H9 (cell line): ENCODE measurements around the gene RANGRF. TPM values are rescaled to one million over a fixed set of nuclear protein-coding genes. Genes with fewer than 3 reads are reported as not detected.

ENCODE experiments used
- DNase-seq: peaks from one replicate; pipeline ENCODE4 v3.0.0-alpha.2; 2017
- H2AFZ ChIP-seq: one replicate; pipeline ENCODE4 v1.6.1; 2013; ENCODE audit warnings: mild to moderate bottlenecking, low read length, control low read depth, moderate library complexity
- H2AK5ac ChIP-seq: 2 replicates; pipeline ENCODE4 v1.6.1; 2013; ENCODE audit warnings: low read length, control low read depth, mixed read lengths; ENCODE audit not compliant: insufficient read length
- H2BK120ac ChIP-seq: one replicate; pipeline ENCODE4 v1.6.1; 2013; ENCODE audit warnings: low read depth, mild to moderate bottlenecking, low read length, control low read depth, inconsistent platforms; ENCODE audit not compliant: poor library complexity, severe bottlenecking
- H2BK12ac ChIP-seq: 2 replicates; pipeline ENCODE4 v1.6.1; 2013; ENCODE audit warnings: low read length, control low read depth, mixed read lengths, low read depth; ENCODE audit not compliant: insufficient read length
- H2BK15ac ChIP-seq: 2 replicates; pipeline ENCODE4 v1.6.1; 2013; ENCODE audit warnings: low read depth, low read length, control low read depth
- H2BK20ac ChIP-seq: one replicate; pipeline ENCODE4 v1.6.1; 2013; ENCODE audit warnings: low read depth, mild to moderate bottlenecking, low read length, control low read depth, inconsistent platforms; ENCODE audit not compliant: poor library complexity, severe bottlenecking
- H2BK5ac ChIP-seq: 2 replicates; pipeline ENCODE4 v1.6.1; 2013; ENCODE audit warnings: low read length, control low read depth, mixed read lengths; ENCODE audit not compliant: insufficient read length
- H3K14ac ChIP-seq: 2 replicates; pipeline ENCODE4 v1.6.1; 2013; ENCODE audit warnings: low read length, control low read depth; ENCODE audit not compliant: insufficient read depth
- H3K18ac ChIP-seq: 2 replicates; pipeline ENCODE4 v1.6.1; 2013; ENCODE audit warnings: low read depth, mild to moderate bottlenecking, mixed read lengths, low read length, control low read depth; ENCODE audit not compliant: insufficient read length
- H3K23ac ChIP-seq: 2 replicates; pipeline ENCODE4 v1.6.1; 2013; ENCODE audit warnings: low read length, control low read depth, mixed read lengths, low read depth; ENCODE audit not compliant: insufficient read length
- H3K23me2 ChIP-seq: 2 replicates; pipeline ENCODE4 v1.6.1; 2013; ENCODE audit warnings: low read depth, mild to moderate bottlenecking, mixed read lengths, low read length, control low read depth; ENCODE audit not compliant: insufficient read length, poor library complexity, severe bottlenecking
- H3K27ac ChIP-seq: 2 replicates; pipeline ENCODE4 v1.5.1; 2013; ENCODE audit warnings: low read length, control low read depth, mixed read lengths, low read depth; ENCODE audit not compliant: insufficient read length
- H3K27me3 ChIP-seq: 2 replicates; pipeline ENCODE4 v1.6.1; 2013; ENCODE audit warnings: low read length, control low read depth, inconsistent platforms; ENCODE audit not compliant: insufficient read depth
- H3K4ac ChIP-seq: 2 replicates; pipeline ENCODE4 v1.6.1; 2013; ENCODE audit warnings: low read depth, mild to moderate bottlenecking, control low read depth, inconsistent platforms, low read length, moderate library complexity
- H3K4me1 ChIP-seq: 2 replicates; pipeline ENCODE4 v1.6.1; 2013; ENCODE audit warnings: low read length, control low read depth, inconsistent platforms; ENCODE audit not compliant: insufficient read depth
- H3K4me2 ChIP-seq: 2 replicates; pipeline ENCODE4 v1.6.1; 2013; ENCODE audit warnings: low read length, control low read depth, mixed read lengths; ENCODE audit not compliant: insufficient read length, insufficient read depth
- H3K56ac ChIP-seq: 2 replicates; pipeline ENCODE4 v1.6.1; 2013; ENCODE audit warnings: low read depth, mild to moderate bottlenecking, mixed read lengths, low read length, control low read depth; ENCODE audit not compliant: insufficient read length
- H3K79me1 ChIP-seq: 2 replicates; pipeline ENCODE4 v1.6.1; 2013; ENCODE audit warnings: low read depth, mild to moderate bottlenecking, moderate library complexity, low read length, control low read depth, inconsistent platforms; ENCODE audit not compliant: insufficient read depth, poor library complexity, severe bottlenecking
- H3K79me2 ChIP-seq: 2 replicates; pipeline ENCODE4 v1.6.1; 2013; ENCODE audit warnings: low read length, control low read depth, inconsistent platforms; ENCODE audit not compliant: insufficient read depth
- H3K9ac ChIP-seq: 2 replicates; pipeline ENCODE4 v1.6.1; 2013; ENCODE audit warnings: low read length, control low read depth, mixed read lengths; ENCODE audit not compliant: insufficient read length; ENCODE audit errors: extremely low read depth
- H3K9me3 ChIP-seq: one replicate; pipeline ENCODE4 v1.6.1; 2013; ENCODE audit warnings: low read depth, low read length, inconsistent platforms; ENCODE audit not compliant: control insufficient read depth
- H3T11ph ChIP-seq: one replicate; pipeline ENCODE4 v1.6.1; 2013; ENCODE audit warnings: mild to moderate bottlenecking, low read length, control low read depth, inconsistent platforms
- H4K20me1 ChIP-seq: one replicate; pipeline ENCODE4 v1.6.1; 2013; ENCODE audit not compliant: control insufficient read depth, insufficient read length, insufficient read depth
- H4K5ac ChIP-seq: 2 replicates; pipeline ENCODE4 v1.6.1; 2013; ENCODE audit warnings: low read depth, mild to moderate bottlenecking, mixed read lengths, low read length, control low read depth; ENCODE audit not compliant: insufficient read length
- H4K8ac ChIP-seq: replicated peaks from 2 replicates; pipeline ENCODE4 v1.6.1; 2013; ENCODE audit warnings: low read length, control low read depth, mixed read lengths, low read depth; ENCODE audit not compliant: insufficient read length
- H4K91ac ChIP-seq: 2 replicates; pipeline ENCODE4 v1.6.1; 2013; ENCODE audit warnings: low read depth, mild to moderate bottlenecking, moderate library complexity, mixed read lengths, low read length, control low read depth; ENCODE audit not compliant: insufficient read length
- H3K27ac Mint-ChIP-seq, 3 experiments: 2 replicates in 2 of 3; 3 replicates in 1 of 3; pipeline ENCODE4 v1.8.0; 2020 to 2021; ENCODE audit warnings: mixed read lengths in 3 of 3, mild to moderate bottlenecking in 1 of 3, moderate library complexity in 1 of 3
- H3K27me3 Mint-ChIP-seq: 2 replicates; pipeline ENCODE4 v1.8.0; 2021; ENCODE audit warnings: low read depth, mild to moderate bottlenecking, moderate library complexity, mixed read lengths
- H3K36me3 Mint-ChIP-seq, 3 experiments: 2 replicates in 2 of 3; 3 replicates in 1 of 3; pipeline ENCODE4 v1.8.0; 2020 to 2021; ENCODE audit warnings: low read depth in 3 of 3, mixed read lengths in 3 of 3; ENCODE audit not compliant: insufficient read depth in 1 of 3
- H3K4me1 Mint-ChIP-seq, 2 experiments: 2 replicates each; pipeline ENCODE4 v1.8.0; 2020; ENCODE audit warnings: mixed read lengths in 2 of 2
- H3K4me3 Mint-ChIP-seq, 2 experiments: 2 replicates in 1 of 2; 3 replicates in 1 of 2; pipeline ENCODE4 v1.8.0; 2020 to 2021; ENCODE audit warnings: mild to moderate bottlenecking in 2 of 2, mixed read lengths in 2 of 2, moderate library complexity in 1 of 2
- H3K9me3 Mint-ChIP-seq, 2 experiments: 2 replicates in 1 of 2; 3 replicates in 1 of 2; pipeline ENCODE4 v1.8.0; 2020; ENCODE audit warnings: mild to moderate bottlenecking in 2 of 2, mixed read lengths in 2 of 2, moderate library complexity in 1 of 2
- WGBS: extraction: QIAGEN DNeasy Blood & Tissue Kit; methylation state at CpG from one replicate; pipeline ENCODE4 v1.1.7; 2013; ENCODE audit warnings: missing lambda C conversion rate, low lambda C conversion rate, mixed read lengths; ENCODE audit not compliant: insufficient read length; ENCODE audit errors: extremely low coverage; 5-methylcytosine and 5-hydroxymethylcytosine counted together
- total RNA-seq: library from RNA; stranded (reverse); gene quantifications from 2 replicates; pipeline ENCODE4 v1.2.1, GENCODE V29; 2021
- TF ChIP-seq, protein P1 (sequence below): fragments of 200-600 bp; sonication (generic); conservative IDR thresholded peaks from 3 replicates; pipeline ENCODE4 v1.8.0; 2021; ENCODE audit warnings: antibody characterized with exemption, mild to moderate bottlenecking

The RANGRF gene
- total RNA-seq, 1 experiment from 2014 or later = 36.9 TPM

GRCh38 chr17:8318010-8318935 lies 29.8 kb downstream of the RANGRF start:
- Histone ChIP-seq H3K27ac (no peak overlapping the region), H4K5ac (no peak overlapping the region), H3K79me2 (no peaks in the 10 kb centered on the region), H4K91ac (no peak overlapping the region), H3T11ph (no peak overlapping the region), H2BK20ac (no peak overlapping the region), H2BK120ac (no peak overlapping the region), H3K23me2 (peaks cover 17% of the 10 kb centered on the region), H3K27me3 (no peaks in the 10 kb centered on the region; the same call in 1 of the 2 replicates), H3K56ac (no peak overlapping the region), H3K9ac (no peak overlapping the region), H3K9me3 (no peaks in the 10 kb centered on the region), H3K18ac (no peak overlapping the region), H3K4ac (no peak overlapping the region), H2BK15ac (no peak overlapping the region), H3K4me1 (no peaks in the 10 kb centered on the region), H2BK12ac (no peak overlapping the region), H3K4me2 (no peak overlapping the region), H4K8ac (no peak overlapping the region), H2AFZ (no peak overlapping the region), H3K14ac (no peak overlapping the region), H4K20me1 (no peaks in the 10 kb centered on the region), H2AK5ac (no peak overlapping the region), H3K23ac (no peak overlapping the region), H2BK5ac (no peak overlapping the region), H3K79me1 (no peaks in the 10 kb centered on the region)
- peaks cover 53% of the 10 kb centered on the region for H3K27me3 Mint-ChIP-seq
- peaks cover 22 to 31% of the 10 kb centered on the region in 2 experiments for H3K4me1 Mint-ChIP-seq
- no peak for DNase-seq
- no CpG with 5 or more reads among the region's 24 CpGs for WGBS
- TF ChIP-seq, protein P1, sequence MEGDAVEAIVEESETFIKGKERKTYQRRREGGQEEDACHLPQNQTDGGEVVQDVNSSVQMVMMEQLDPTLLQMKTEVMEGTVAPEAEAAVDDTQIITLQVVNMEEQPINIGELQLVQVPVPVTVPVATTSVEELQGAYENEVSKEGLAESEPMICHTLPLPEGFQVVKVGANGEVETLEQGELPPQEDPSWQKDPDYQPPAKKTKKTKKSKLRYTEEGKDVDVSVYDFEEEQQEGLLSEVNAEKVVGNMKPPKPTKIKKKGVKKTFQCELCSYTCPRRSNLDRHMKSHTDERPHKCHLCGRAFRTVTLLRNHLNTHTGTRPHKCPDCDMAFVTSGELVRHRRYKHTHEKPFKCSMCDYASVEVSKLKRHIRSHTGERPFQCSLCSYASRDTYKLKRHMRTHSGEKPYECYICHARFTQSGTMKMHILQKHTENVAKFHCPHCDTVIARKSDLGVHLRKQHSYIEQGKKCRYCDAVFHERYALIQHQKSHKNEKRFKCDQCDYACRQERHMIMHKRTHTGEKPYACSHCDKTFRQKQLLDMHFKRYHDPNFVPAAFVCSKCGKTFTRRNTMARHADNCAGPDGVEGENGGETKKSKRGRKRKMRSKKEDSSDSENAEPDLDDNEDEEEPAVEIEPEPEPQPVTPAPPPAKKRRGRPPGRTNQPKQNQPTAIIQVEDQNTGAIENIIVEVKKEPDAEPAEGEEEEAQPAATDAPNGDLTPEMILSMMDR = no peak
- peaks cover 0 to 2% of the 10 kb centered on the region in 2 experiments; a peak in 2 of 5 replicates for H3K9me3 Mint-ChIP-seq
- H3K36me3 Mint-ChIP-seq = no peaks in the 10 kb centered on the region; a peak in 1 of 7 replicates
- peak overlapping the region in 1 of 3 experiments; percentile 83; a peak in 1 of 7 replicates for H3K27ac Mint-ChIP-seq
- no peak overlapping the region for H3K4me3 Mint-ChIP-seq
